ENCODE measurements around the gene MTHFR. TPM values are rescaled to one million over a fixed set of nuclear protein-coding genes. Genes with fewer than 3 reads are reported as not detected.
"Not testable (repeated sequence)": the region's sequence is repeated elsewhere in the genome, so short reads cannot be mapped to it uniquely, and the experiment has no call there.

Gene MTHFR
- total RNA-seq, 2 donors from 2014 or later, result 25.7 to 30.4 TPM

GRCh38 chr1:11817192-11817591 lies 11.4 kb upstream of the MTHFR start:
- H3K4me1 Mint-ChIP-seq (ENCODE audit: low read depth in 2 of 2), result no peaks in the 10 kb centered on the region
- H3K27me3 Mint-ChIP-seq, result no peaks in the 10 kb centered on the region
- H3K36me3 Mint-ChIP-seq, result peaks cover 15% of the 10 kb centered on the region
- no peak overlapping the region for H3K27ac Mint-ChIP-seq
- DNase-seq (ENCODE audit: low spot score) (peak; percentile 31), ATAC-seq (no peak)
- no peaks in the 10 kb centered on the region for H3K9me3 Mint-ChIP-seq
- no peak overlapping the region for H3K4me3 Mint-ChIP-seq

GRCh38 chr1:11813021-11813420 lies 7.3 kb upstream of the MTHFR start:
- Mint-ChIP-seq H3K27me3 (no peaks in the 10 kb centered on the region), H3K9me3 (no peaks in the 10 kb centered on the region), H3K27ac (no peak overlapping the region), H3K36me3 (peaks cover 6% of the 10 kb centered on the region), H3K4me3 (no peak overlapping the region), H3K4me1 (ENCODE audit: low read depth in 2 of 2) (peaks cover 6 to 12% of the 10 kb centered on the region in 2 donors)
- no peak for DNase-seq (ENCODE audit: low spot score)
- no peak for ATAC-seq

- no peaks in the 10 kb centered on the region for H3K9me3 Mint-ChIP-seq
- H3K4me1 Mint-ChIP-seq (ENCODE audit: low read depth in 2 of 2), result peaks cover 47 to 57% of the 10 kb centered on the region in 2 donors
- H3K27me3 Mint-ChIP-seq, result no peaks in the 10 kb centered on the region
- H3K36me3 Mint-ChIP-seq, result no peaks in the 10 kb centered on the region
- no peak for ATAC-seq
- DNase-seq (ENCODE audit: low spot score), result peak; percentile 40
- peak overlapping the region; percentile 84 to 93 for H3K27ac Mint-ChIP-seq
- peak overlapping the region; percentile 89 for H3K4me3 Mint-ChIP-seq
These were observed 1.4 kb upstream of the MTHFR start for GRCh38 chr1:11807133-11807532.

GRCh38 chr1:11806307-11806936 lies 658 bp upstream of the MTHFR start:
- peak overlapping the region; percentile 84 to 93 for H3K27ac Mint-ChIP-seq
- H3K36me3 Mint-ChIP-seq, result no peaks in the 10 kb centered on the region
- no peaks in the 10 kb centered on the region for H3K27me3 Mint-ChIP-seq
- ATAC-seq (peak; percentile 59 to 65), DNase-seq (ENCODE audit: low spot score) (peak; percentile 39)
- peak overlapping the region; percentile 89 for H3K4me3 Mint-ChIP-seq
- H3K9me3 Mint-ChIP-seq, result no peaks in the 10 kb centered on the region
- H3K4me1 Mint-ChIP-seq (ENCODE audit: low read depth in 2 of 2), result peaks cover 51 to 64% of the 10 kb centered on the region in 2 donors

- H3K4me1 Mint-ChIP-seq (ENCODE audit: low read depth in 2 of 2), result peaks cover 55 to 65% of the 10 kb centered on the region in 2 donors
- ATAC-seq, result no peak
These were observed 920 bp downstream of the MTHFR start for GRCh38 chr1:11804666-11805421.

GRCh38 chr1:11803924-11804665 lies 1.7 kb downstream of the MTHFR start:
- Mint-ChIP-seq H3K27ac (peak overlapping the region; percentile 84 to 93), H3K4me3 (peak overlapping the region; percentile 89), H3K4me1 (ENCODE audit: low read depth in 2 of 2) (peaks cover 52 to 61% of the 10 kb centered on the region in 2 donors)
- not testable (repeated sequence) for H3K27me3 Mint-ChIP-seq; H3K36me3 Mint-ChIP-seq; DNase-seq (ENCODE audit: low spot score); ATAC-seq; H3K9me3 Mint-ChIP-seq

More at GRCh38 chr1:11804666-11805421, 920 bp downstream of the MTHFR start:
- Mint-ChIP-seq H3K36me3 (no peaks in the 10 kb centered on the region), H3K4me3 (peak overlapping the region; percentile 89), H3K9me3 (no peaks in the 10 kb centered on the region), H3K27ac (peak overlapping the region; percentile 84 to 93), H3K27me3 (no peaks in the 10 kb centered on the region)
- DNase-seq (ENCODE audit: low spot score), result no peak

GRCh38 chr1:11802973-11803885 lies 2.5 kb downstream of the MTHFR start:
- Mint-ChIP-seq H3K4me1 (ENCODE audit: low read depth in 2 of 2) (peaks cover 50 to 55% of the 10 kb centered on the region in 2 donors), H3K27me3 (no peaks in the 10 kb centered on the region), H3K36me3 (no peaks in the 10 kb centered on the region), H3K9me3 (no peaks in the 10 kb centered on the region), H3K27ac (peak overlapping the region; percentile 84 to 93), H3K4me3 (peak overlapping the region; percentile 89)
- peak; percentile 88 for DNase-seq (ENCODE audit: low spot score)
- ATAC-seq, result peak; percentile 65 to 69

- H3K27me3 Mint-ChIP-seq, result no peaks in the 10 kb centered on the region
- peak overlapping the region; percentile 84 to 93 for H3K27ac Mint-ChIP-seq
- H3K4me3 Mint-ChIP-seq, result peak overlapping the region; percentile 89
- no peak for ATAC-seq
- H3K36me3 Mint-ChIP-seq, result no peaks in the 10 kb centered on the region
- H3K9me3 Mint-ChIP-seq, result no peaks in the 10 kb centered on the region
- DNase-seq (ENCODE audit: low spot score), result peak; percentile 56
- H3K4me1 Mint-ChIP-seq (ENCODE audit: low read depth in 2 of 2), result peaks cover 48 to 49% of the 10 kb centered on the region in 2 donors
These were observed 3.2 kb downstream of the MTHFR start for GRCh38 chr1:11802616-11802972.

GRCh38 chr1:11800756-11801433 lies 4.9 kb downstream of the MTHFR start:
- Mint-ChIP-seq H3K9me3 (no peaks in the 10 kb centered on the region), H3K27me3 (no peaks in the 10 kb centered on the region), H3K27ac (peak overlapping the region in 1 of 2 donors; percentile 93), H3K4me1 (ENCODE audit: low read depth in 2 of 2) (peaks cover 36 to 37% of the 10 kb centered on the region in 2 donors), H3K36me3 (no peaks in the 10 kb centered on the region), H3K4me3 (no peak overlapping the region)
- DNase-seq (ENCODE audit: low spot score), result peak; percentile 56
- no peak for ATAC-seq

GRCh38 chr1:11800391-11800755 lies 5.4 kb downstream of the MTHFR start:
- ATAC-seq (no peak), DNase-seq (ENCODE audit: low spot score) (peak; percentile 15)
- Mint-ChIP-seq H3K4me3 (no peak overlapping the region), H3K27me3 (no peaks in the 10 kb centered on the region), H3K27ac (no peak overlapping the region), H3K36me3 (no peaks in the 10 kb centered on the region), H3K9me3 (no peaks in the 10 kb centered on the region), H3K4me1 (ENCODE audit: low read depth in 2 of 2) (peaks cover 36 to 39% of the 10 kb centered on the region in 2 donors)

GRCh38 chr1:11799896-11800295 lies 5.9 kb downstream of the MTHFR start:
- no peak overlapping the region for H3K27ac Mint-ChIP-seq
- no peak for ATAC-seq
- no peaks in the 10 kb centered on the region for H3K36me3 Mint-ChIP-seq

GRCh38 chr1:11799099-11799498 lies 6.7 kb downstream of the MTHFR start:
- no peaks in the 10 kb centered on the region for H3K36me3 Mint-ChIP-seq
- ATAC-seq, result no peak
- H3K27me3 Mint-ChIP-seq, result no peaks in the 10 kb centered on the region
- no peaks in the 10 kb centered on the region for H3K9me3 Mint-ChIP-seq
- DNase-seq (ENCODE audit: low spot score), result no peak
- H3K27ac Mint-ChIP-seq, result no peak overlapping the region
- no peak overlapping the region for H3K4me3 Mint-ChIP-seq
- H3K4me1 Mint-ChIP-seq (ENCODE audit: low read depth in 2 of 2), result peaks cover 24 to 31% of the 10 kb centered on the region in 2 donors

More at GRCh38 chr1:11799896-11800295, 5.9 kb downstream of the MTHFR start:
- peaks cover 32 to 39% of the 10 kb centered on the region in 2 donors for H3K4me1 Mint-ChIP-seq (ENCODE audit: low read depth in 2 of 2)
- peak; percentile 32 for DNase-seq (ENCODE audit: low spot score)
- no peaks in the 10 kb centered on the region for H3K9me3 Mint-ChIP-seq
- no peaks in the 10 kb centered on the region for H3K27me3 Mint-ChIP-seq
- H3K4me3 Mint-ChIP-seq, result no peak overlapping the region

Data from natural killer cell treated with Interleukin-12 subunit alpha and Interleukin-12 subunit beta and Interleukin-15 and Interleukin-18, amount 100 ng/mL, for 72 hours (primary cell).